Measurements from ENCODE around the gene KIRREL3.

- TF ChIP-seq CTCF (conservative IDR thresholded peaks at IDR 0.05) (no peak), EZH2 (IDR thresholded peaks at IDR 0.05; ENCODE audit: low read depth) (no peak)
These were observed 616.9 kb downstream of the KIRREL3 start for GRCh38 chr11:126383339-126384335.
